ENCODE data around the gene SCN10A. TPM values are rescaled to one million over a fixed set of nuclear protein-coding genes. Genes with fewer than 3 reads are reported as not detected.

SCN10A gene
- total and polyA plus RNA-seq, 2 experiments from 2014 or later = 0.03 TPM; not detected in 1

GRCh38 chr3:38792983-38793382 lies 23.0 kb downstream of the SCN10A start:
- no peaks in the 10 kb centered on the region for H3K4me1 Mint-ChIP-seq
- H3K36me3 ChIP-seq (ENCODE audit: insufficient read depth) = no peaks in the 10 kb centered on the region
- no peaks in the 10 kb centered on the region for H3K4me1 ChIP-seq (ENCODE audit: insufficient read depth)
- H3K79me2 ChIP-seq (replicated peaks; ENCODE audit: insufficient read depth) = no peaks in the 10 kb centered on the region
- DNase-seq (ENCODE audit: low spot score) = no peak
- H3K27ac ChIP-seq (ENCODE audit: low read depth) = no peak overlapping the region
- no peak overlapping the region for H3K27ac Mint-ChIP-seq
- no peak overlapping the region for H3K4me3 Mint-ChIP-seq
- H3K9me3 Mint-ChIP-seq = no peaks in the 10 kb centered on the region
- no peak overlapping the region for H2AFZ ChIP-seq
- no peaks in the 10 kb centered on the region for H3K36me3 Mint-ChIP-seq (ENCODE audit: low read depth)
- no peaks in the 10 kb centered on the region for H3K27me3 ChIP-seq (ENCODE audit: insufficient read depth)
- ATAC-seq = no peak
- H3F3A ChIP-seq (replicated peaks; ENCODE audit: low read depth) = no peaks in the 10 kb centered on the region
- TF ChIP-seq REST (IDR thresholded peaks at IDR 0.05; ENCODE audit: unreplicated experiment) (no peak), POLR2AphosphoS5 (IDR thresholded peaks at IDR 0.05; ENCODE audit: low read depth) (no peak), EZH2 (IDR thresholded peaks at IDR 0.05; ENCODE audit: low read depth, unreplicated experiment) (no peak), JUNB (IDR thresholded peaks at IDR 0.05; ENCODE audit: unreplicated experiment) (no peak), NANOG (IDR thresholded peaks at IDR 0.05; ENCODE audit: borderline replicate concordance) (no peak), ETS1 (IDR thresholded peaks at IDR 0.05) (no peak), STAT1 (IDR thresholded peaks at IDR 0.05; ENCODE audit: unreplicated experiment) (no peak), CTCF (conservative IDR thresholded peaks at IDR 0.05; ENCODE audit: low read depth in 2 of 2) (no peak), ZNF331 (CRISPR knock-in tag; IDR thresholded peaks at IDR 0.05; ENCODE audit: low read depth) (no peak), ZNF114 (CRISPR knock-in tag; IDR thresholded peaks at IDR 0.05) (no peak), EZH2phosphoT487 (IDR thresholded peaks at IDR 0.05; ENCODE audit: unreplicated experiment) (no peak), CREB1 (CRISPR knock-in tag; IDR thresholded peaks at IDR 0.05; ENCODE audit: low read depth) (no peak), ZNF462 (CRISPR knock-in tag; IDR thresholded peaks at IDR 0.05) (no peak)
- no peaks in the 10 kb centered on the region for H4K20me1 ChIP-seq (replicated peaks; ENCODE audit: insufficient read depth)
- no peak overlapping the region for H3K4me2 ChIP-seq
- H3K9me2 ChIP-seq (ENCODE audit: insufficient read depth) = 0 out of 2 replicates have a peak, but pooled peaks cover 9% of the 10 kb centered on the region
- H3K4me3 ChIP-seq = no peak overlapping the region
- no peaks in the 10 kb centered on the region for H3K27me3 Mint-ChIP-seq (ENCODE audit: insufficient read depth, low read depth, poor library complexity)
